ENCODE measurements around the gene DNMBP. TPM values are rescaled to one million over a fixed set of nuclear protein-coding genes. Genes with fewer than 3 reads are reported as not detected.

The DNMBP gene
- total and polyA plus RNA-seq, 2 donors (not counting 3 experiments of a cell fraction or from before 2014, with no cell fraction given): 32.0 to 53.4 TPM

GRCh38 chr10:99921948-99922347, 87.8 kb downstream of the DNMBP start:
- intact Hi-C loops (cut with micrococcal nuclease) (loop anchor here (1.0 to 5.0 kb wide), 2 partner anchors 7 to 35 kb away; no protein-coding TSS in a partner anchor), dilution Hi-C loops (cut with MboI; ENCODE audit: extremely low pct_ligation_motif_present, low sequenced_read_pairs) (no loop called here)
- DNase-seq (ENCODE audit: low read depth, low spot score) (peak; percentile 65), FAIRE-seq (peak; percentile 83)
- ChIA-PET CTCF (interaction anchor here (1.3 to 3.3 kb wide), 5 partner anchors 9 to 124 kb away, joined by 3 to 21 read pairs (median 7); partner anchors contain the start of gene DNMBP), POLR2A (no interaction called here)
- H3K9me1 ChIP-seq (replicated peaks; ENCODE audit: control insufficient read depth, extremely low read depth, insufficient read depth, low read length): no peaks in the 10 kb centered on the region
- peak overlapping the region; percentile 50 for H3K4me2 ChIP-seq (ENCODE audit: insufficient read depth, low read length)
- TF ChIP-seq, protein P1, sequence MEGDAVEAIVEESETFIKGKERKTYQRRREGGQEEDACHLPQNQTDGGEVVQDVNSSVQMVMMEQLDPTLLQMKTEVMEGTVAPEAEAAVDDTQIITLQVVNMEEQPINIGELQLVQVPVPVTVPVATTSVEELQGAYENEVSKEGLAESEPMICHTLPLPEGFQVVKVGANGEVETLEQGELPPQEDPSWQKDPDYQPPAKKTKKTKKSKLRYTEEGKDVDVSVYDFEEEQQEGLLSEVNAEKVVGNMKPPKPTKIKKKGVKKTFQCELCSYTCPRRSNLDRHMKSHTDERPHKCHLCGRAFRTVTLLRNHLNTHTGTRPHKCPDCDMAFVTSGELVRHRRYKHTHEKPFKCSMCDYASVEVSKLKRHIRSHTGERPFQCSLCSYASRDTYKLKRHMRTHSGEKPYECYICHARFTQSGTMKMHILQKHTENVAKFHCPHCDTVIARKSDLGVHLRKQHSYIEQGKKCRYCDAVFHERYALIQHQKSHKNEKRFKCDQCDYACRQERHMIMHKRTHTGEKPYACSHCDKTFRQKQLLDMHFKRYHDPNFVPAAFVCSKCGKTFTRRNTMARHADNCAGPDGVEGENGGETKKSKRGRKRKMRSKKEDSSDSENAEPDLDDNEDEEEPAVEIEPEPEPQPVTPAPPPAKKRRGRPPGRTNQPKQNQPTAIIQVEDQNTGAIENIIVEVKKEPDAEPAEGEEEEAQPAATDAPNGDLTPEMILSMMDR (IDR thresholded peaks at IDR 0.05; ENCODE audit: extremely low read depth in 1 of 2, insufficient read depth in 1 of 2, low read depth in 1 of 2, low read length in 2 of 2): no peak
- peak; percentile 31 for TF ChIP-seq GATA2 (IDR thresholded peaks at IDR 0.05; ENCODE audit: insufficient read depth, insufficient read length, low read depth, low read length)
- TF ChIP-seq POLR2AphosphoS5 (IDR thresholded peaks at IDR 0.05; ENCODE audit: insufficient read depth, low read depth, low read length): peak; percentile 43
- peak; percentile 49 for TF ChIP-seq JUN (IDR thresholded peaks at IDR 0.05; ENCODE audit: borderline replicate concordance, insufficient read depth, insufficient read length, low read depth)
- TF ChIP-seq EZH2 (IDR thresholded peaks at IDR 0.05; ENCODE audit: borderline replicate concordance, low read depth, low read length, severe bottlenecking): no peak
- TF ChIP-seq, protein P2, sequence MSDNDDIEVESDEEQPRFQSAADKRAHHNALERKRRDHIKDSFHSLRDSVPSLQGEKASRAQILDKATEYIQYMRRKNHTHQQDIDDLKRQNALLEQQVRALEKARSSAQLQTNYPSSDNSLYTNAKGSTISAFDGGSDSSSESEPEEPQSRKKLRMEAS (IDR thresholded peaks at IDR 0.05; ENCODE audit: insufficient read depth, insufficient read length): no peak
- peak; percentile 28 for TF ChIP-seq POLR2A (IDR thresholded peaks at IDR 0.05; ENCODE audit: low read depth, low read length)
- no peak for TF ChIP-seq MYC (IDR thresholded peaks at IDR 0.05; ENCODE audit: low read depth, low read length)
- TF ChIP-seq FOS (IDR thresholded peaks at IDR 0.05; ENCODE audit: borderline replicate concordance, insufficient read depth, low read length): peak; percentile 65
- H2AFZ ChIP-seq (ENCODE audit: low read depth, low read length): no peak overlapping the region
- peak overlapping the region; percentile 81 for H3K27ac ChIP-seq (ENCODE audit: insufficient read depth, low read depth, low read length)
- H3K9ac ChIP-seq (replicated peaks; ENCODE audit: extremely low read depth, insufficient read depth, low read length): no peak overlapping the region
- no peaks in the 10 kb centered on the region for H3K9me3 ChIP-seq (replicated peaks; ENCODE audit: control insufficient read depth, insufficient read depth, low read length)
- peaks cover 0 to 3% of the 10 kb centered on the region in 2 experiments for H3K36me3 ChIP-seq (ENCODE audit: control insufficient read depth in 2 of 2, extremely low read depth in 1 of 2, insufficient read depth in 2 of 2, low read length in 2 of 2)
- no peak overlapping the region for H3K4me3 ChIP-seq (replicated peaks in 1 of 3; ENCODE audit: insufficient read depth in 1 of 3, low read depth in 1 of 3, low read length in 3 of 3)
- no TSS peak for BruUV-seq (replicated peaks)
- peaks cover 68% of the 10 kb centered on the region for H3K4me1 ChIP-seq (ENCODE audit: control insufficient read depth, extremely low read depth, insufficient read depth, low read length)
- H3K79me2 ChIP-seq (ENCODE audit: control insufficient read depth, insufficient read depth, low read length): peaks cover 89% of the 10 kb centered on the region
- H3K27me3 ChIP-seq (ENCODE audit: control insufficient read depth in 2 of 2, insufficient read depth in 2 of 2, low read length in 2 of 2): no peaks in the 10 kb centered on the region
- no peaks in the 10 kb centered on the region for H4K20me1 ChIP-seq (replicated peaks; ENCODE audit: control insufficient read depth, extremely low read depth, insufficient read depth, low read length)

Measured in endothelial cell of umbilical vein (primary cell).